SJCRH30 (cell line): ENCODE data around the gene CYFIP1. TPM values are rescaled to one million over a fixed set of nuclear protein-coding genes. Genes with fewer than 3 reads are reported as not detected.

ENCODE experiments used
- DNase-seq, 2 experiments: peaks; one replicate each; pipeline ENCODE4 v3.0.0-alpha.2; 2015 to 2020
- H3K27ac ChIP-seq: fragments of 250-450 bp; sonication (Bioruptor Pico); 2 replicates; pipeline ENCODE4 v1.5.1; 2020; ENCODE audit warnings: mild to moderate bottlenecking, moderate library complexity
- H3K27me3 ChIP-seq: fragments of 250-450 bp; sonication (Bioruptor Pico); 2 replicates; pipeline ENCODE4 v1.5.1; 2020; ENCODE audit warnings: mild to moderate bottlenecking, moderate library complexity
- H3K36me3 ChIP-seq: fragments of 250-450 bp; sonication (Bioruptor Pico); 2 replicates; pipeline ENCODE4 v1.5.1; 2020; ENCODE audit warnings: mild to moderate bottlenecking, moderate library complexity
- H3K4me1 ChIP-seq: fragments of 250-450 bp; sonication (Bioruptor Pico); 2 replicates; pipeline ENCODE4 v1.5.1; 2020; ENCODE audit warnings: mild to moderate bottlenecking, moderate library complexity
- H3K4me3 ChIP-seq: fragments of 250-450 bp; sonication (Bioruptor Pico); 2 replicates; pipeline ENCODE4 v1.5.1; 2020; ENCODE audit warnings: mild to moderate bottlenecking, moderate library complexity
- H3K9me3 ChIP-seq: fragments of 250-450 bp; sonication (Bioruptor Pico); replicated peaks from 2 replicates; pipeline ENCODE4 v1.5.1; 2020; ENCODE audit warnings: mild to moderate bottlenecking, moderate library complexity
- total RNA-seq: library from RNA; depleted of rRNA; stranded (reverse); fragments of >200 nt; shearing (Covaris generic); gene quantifications from 2 replicates; pipeline ENCODE4 v1.2.3, GENCODE V29; 2014

The CYFIP1 gene
- total RNA-seq, 1 experiment from 2014 or later = 58.7 TPM

DNA sequence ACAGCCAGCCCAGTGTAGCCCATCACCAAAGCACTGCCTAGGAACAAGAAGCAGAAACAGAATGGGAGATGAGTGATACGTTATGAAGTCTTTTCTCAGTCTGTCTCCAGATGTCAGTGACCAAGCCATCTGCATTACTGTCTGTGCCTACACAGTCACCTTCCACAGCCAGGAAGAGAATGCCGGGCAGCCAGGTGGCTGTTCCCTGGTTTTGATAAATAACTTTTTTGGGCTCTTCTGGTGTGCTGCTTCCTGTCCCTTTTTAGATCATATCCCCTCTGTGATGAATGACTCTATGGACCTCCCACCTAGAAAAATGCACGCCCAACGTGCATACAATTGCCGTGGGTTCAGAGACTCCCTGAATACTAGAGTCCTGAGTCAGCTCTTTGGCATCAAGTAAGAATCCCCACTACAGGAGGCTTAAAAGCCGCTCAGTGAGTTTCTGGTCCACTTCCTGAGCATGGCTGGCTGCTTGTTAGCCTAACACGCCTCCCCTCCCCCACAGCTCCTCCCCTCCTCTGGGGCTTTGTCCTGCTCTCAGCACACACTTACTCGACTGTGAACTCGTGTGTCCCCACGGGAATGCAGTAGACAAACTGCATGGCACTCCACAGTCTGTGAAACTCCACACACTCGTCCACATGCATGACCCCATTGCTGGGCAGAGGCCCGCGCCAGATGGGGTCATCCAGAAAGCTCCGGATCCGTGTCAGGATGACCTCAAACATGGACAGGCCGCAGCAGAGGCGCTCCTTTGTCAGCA, 107.0 kb downstream of the CYFIP1 start:
- Histone ChIP-seq H3K27ac (peak overlapping the region; percentile 60), H3K36me3 (peaks cover 34% of the 10 kb centered on the region), H3K27me3 (no peaks in the 10 kb centered on the region), H3K9me3 (no peaks in the 10 kb centered on the region), H3K4me1 (peaks cover 25% of the 10 kb centered on the region), H3K4me3 (no peak overlapping the region)
- peak; percentile 67 to 77 for DNase-seq

DNA sequence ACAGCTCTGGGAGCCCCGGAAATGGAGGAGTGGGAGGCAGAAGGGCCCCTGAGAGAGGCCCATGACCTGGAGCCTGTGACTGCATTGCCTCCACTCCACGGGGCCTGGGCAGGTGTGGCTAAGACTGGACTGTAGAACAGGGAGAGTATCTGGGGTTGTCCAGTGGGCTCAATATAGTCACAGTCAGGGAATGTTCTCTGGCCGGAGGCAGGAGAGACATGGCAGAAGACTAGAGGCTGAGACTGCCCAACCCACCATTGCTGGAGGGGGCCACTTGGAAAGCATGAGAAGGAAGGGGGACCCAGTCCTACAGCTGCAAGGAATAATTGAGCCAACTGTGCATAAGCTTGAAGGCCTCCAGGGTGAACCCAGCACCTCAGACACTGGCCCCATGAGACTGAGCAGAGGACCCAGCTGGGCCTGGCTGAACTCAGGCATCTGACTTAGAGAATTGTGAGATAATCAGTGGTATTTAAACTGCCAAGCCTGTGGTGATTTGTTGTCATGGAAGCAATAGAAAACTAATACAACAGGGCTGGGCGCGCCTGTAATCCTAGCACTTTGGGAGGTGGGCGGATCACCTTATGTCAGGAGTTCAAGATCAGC, 108.6 kb downstream of the CYFIP1 start:
- no peak for DNase-seq
- Histone ChIP-seq H3K36me3 (peaks cover 49% of the 10 kb centered on the region), H3K4me1 (peaks cover 25% of the 10 kb centered on the region), H3K9me3 (no peaks in the 10 kb centered on the region), H3K4me3 (no peak overlapping the region), H3K27ac (no peak overlapping the region), H3K27me3 (no peaks in the 10 kb centered on the region)

DNA sequence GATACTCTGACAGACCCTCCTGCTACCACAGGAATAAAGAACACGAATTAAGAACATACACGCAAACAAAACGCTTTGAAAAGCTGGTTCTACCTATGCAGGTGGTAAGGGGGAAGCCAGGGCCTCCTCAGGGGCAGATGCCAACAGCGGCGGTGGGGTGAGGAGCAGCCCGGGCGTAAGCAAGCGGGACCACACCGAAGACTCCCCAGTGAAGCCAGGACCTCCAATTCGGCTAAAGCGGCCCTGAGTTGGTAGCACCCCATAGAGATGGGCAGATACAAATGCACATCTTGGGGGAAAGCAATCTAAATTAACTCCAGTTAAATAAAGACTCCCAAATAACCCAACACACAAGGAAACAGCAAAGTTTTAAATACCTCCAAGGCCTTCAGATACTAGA, 109.3 kb downstream of the CYFIP1 start:
- Histone ChIP-seq H3K27ac (no peak overlapping the region), H3K36me3 (peaks cover 57% of the 10 kb centered on the region), H3K9me3 (no peaks in the 10 kb centered on the region), H3K4me3 (no peak overlapping the region), H3K4me1 (peaks cover 22% of the 10 kb centered on the region), H3K27me3 (no peaks in the 10 kb centered on the region)
- DNase-seq = no peak

DNA sequence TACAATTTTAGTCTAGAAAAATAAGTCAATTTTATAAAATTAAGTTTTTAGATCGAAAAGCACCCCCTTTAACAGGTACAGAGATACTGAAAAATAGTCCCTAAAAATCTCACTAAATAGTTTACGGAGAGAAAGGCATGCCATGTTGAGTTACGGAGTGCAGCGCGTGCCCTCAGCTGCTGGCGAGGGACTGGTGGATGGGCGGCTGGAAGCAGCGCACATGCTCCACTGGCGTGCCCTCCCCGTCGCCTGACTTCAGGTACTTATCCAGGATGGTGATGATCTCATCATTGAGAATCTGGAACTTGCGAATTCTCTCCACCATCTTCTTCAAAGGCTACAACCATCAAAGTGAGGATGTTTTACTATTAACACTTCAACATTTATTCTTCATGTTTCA, 110.3 kb downstream of the CYFIP1 start:
- Histone ChIP-seq H3K4me1 (peaks cover 16% of the 10 kb centered on the region), H3K4me3 (no peak overlapping the region), H3K27ac (no peak overlapping the region), H3K36me3 (peaks cover 65% of the 10 kb centered on the region), H3K27me3 (no peaks in the 10 kb centered on the region), H3K9me3 (no peaks in the 10 kb centered on the region)
- no peak for DNase-seq

DNA sequence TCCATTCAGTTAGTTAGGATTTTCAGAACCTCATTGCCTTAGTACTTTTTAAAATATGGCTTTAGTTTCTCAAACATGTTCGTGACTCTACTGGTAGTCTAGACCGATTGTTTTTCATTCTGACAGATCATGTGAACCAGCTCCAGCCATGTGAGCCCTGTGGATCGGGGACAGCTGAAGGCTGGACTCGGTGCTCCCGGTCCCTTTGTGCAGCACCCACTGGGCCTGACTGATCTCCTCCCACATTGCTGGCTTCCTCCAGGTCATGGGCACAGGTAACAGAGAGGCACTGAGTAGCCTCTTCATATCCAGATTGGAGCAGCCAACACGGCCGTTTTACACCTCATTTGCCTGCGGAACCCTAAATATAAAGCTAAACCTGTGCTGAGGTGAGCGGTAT, 111.2 kb downstream of the CYFIP1 start:
- no peak for DNase-seq
- Histone ChIP-seq H3K4me1 (peaks cover 16% of the 10 kb centered on the region), H3K27ac (no peak overlapping the region), H3K36me3 (peaks cover 74% of the 10 kb centered on the region), H3K27me3 (no peaks in the 10 kb centered on the region), H3K4me3 (no peak overlapping the region), H3K9me3 (no peaks in the 10 kb centered on the region)

DNA sequence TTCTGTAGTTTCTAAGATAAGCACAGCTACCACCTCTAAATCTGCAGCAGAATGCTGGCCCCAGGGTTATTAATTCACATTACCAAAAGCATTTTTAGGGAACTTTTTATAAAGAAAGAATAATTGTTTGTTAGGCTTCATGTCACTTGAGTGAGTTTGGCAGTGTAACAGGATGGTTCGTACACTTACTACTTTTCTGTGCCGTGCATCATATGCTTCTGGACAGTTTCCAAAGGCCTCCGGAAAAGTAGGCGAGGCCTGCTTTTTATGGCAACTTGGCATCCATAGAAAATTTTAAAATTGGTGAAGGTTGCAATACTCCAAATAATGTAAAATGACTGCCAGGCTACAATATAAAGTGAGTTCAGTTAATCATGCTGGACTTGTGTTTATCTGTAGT, 111.7 kb downstream of the CYFIP1 start:
- Histone ChIP-seq H3K9me3 (no peaks in the 10 kb centered on the region), H3K36me3 (peaks cover 77% of the 10 kb centered on the region), H3K27me3 (no peaks in the 10 kb centered on the region), H3K4me3 (no peak overlapping the region), H3K27ac (no peak overlapping the region), H3K4me1 (peaks cover 12% of the 10 kb centered on the region)
- DNase-seq = no peak

DNA sequence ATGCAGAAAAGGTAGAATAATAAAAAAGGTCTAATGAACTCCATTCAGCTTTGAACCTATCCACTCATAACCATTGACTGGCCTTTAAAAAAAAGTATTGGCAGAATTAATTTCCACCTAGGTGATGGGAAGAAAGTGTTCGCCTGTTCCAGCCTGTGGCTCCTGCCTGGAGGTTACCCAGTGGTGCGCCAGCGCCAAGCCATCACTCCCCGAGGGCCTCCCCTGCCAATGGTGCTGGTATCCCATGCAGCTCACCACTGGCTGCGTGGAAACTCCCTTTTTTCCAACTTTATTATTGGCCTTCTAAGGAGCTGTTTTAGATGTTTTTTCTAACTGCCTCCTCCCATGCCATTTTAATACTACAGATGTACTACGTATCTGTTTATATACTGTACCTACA, 112.3 kb downstream of the CYFIP1 start:
- Histone ChIP-seq H3K4me1 (peaks cover 6% of the 10 kb centered on the region), H3K27ac (no peak overlapping the region), H3K27me3 (no peaks in the 10 kb centered on the region), H3K36me3 (peaks cover 81% of the 10 kb centered on the region), H3K4me3 (no peak overlapping the region), H3K9me3 (no peaks in the 10 kb centered on the region)
- DNase-seq = no peak

DNA sequence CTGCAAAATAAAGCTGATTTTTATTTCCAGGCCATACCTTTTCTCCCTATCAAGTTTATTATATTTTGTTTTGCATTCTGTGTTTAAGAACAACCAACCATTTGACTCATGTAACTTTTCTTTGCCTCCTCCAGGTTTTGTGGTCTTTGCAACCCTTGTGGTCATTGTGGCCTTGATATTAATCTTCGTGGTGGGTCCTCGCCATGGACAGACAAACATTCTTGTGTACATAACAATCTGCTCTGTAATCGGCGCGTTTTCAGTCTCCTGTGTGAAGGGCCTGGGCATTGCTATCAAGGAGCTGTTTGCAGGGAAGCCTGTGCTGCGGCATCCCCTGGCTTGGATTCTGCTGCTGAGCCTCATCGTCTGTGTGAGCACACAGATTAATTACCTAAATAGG, 114.1 kb downstream of the CYFIP1 start:
- Histone ChIP-seq H3K27ac (no peak overlapping the region), H3K4me3 (no peak overlapping the region), H3K27me3 (no peaks in the 10 kb centered on the region), H3K9me3 (no peaks in the 10 kb centered on the region), H3K36me3 (peaks cover 90% of the 10 kb centered on the region), H3K4me1 (peaks cover 3% of the 10 kb centered on the region; the same call in 1 of the 2 replicates)
- peak; percentile 29 to 31 for DNase-seq

DNA sequence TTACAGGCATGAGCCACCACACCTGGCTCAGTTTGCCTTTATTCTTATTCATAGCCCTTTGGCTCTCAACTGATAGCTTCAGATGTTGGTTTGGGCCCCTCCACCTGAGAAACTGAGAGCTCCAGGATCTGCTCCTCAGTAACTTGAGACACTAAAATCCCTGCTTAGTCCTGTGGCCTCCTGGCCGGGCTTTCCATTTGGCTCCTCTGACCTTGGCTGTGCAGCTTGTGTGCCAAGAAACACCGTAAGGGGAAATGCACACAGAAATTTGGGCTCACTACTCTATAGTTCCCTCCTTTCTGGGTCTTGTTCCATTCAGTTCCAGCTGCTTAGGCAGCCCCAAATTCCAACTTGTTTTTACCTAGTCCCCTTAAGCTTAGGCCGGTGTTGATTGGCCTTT, 116.8 kb downstream of the CYFIP1 start:
- H3K4me1 ChIP-seq = peaks cover 11% of the 10 kb centered on the region; the same call in 1 of the 2 replicates

DNA sequence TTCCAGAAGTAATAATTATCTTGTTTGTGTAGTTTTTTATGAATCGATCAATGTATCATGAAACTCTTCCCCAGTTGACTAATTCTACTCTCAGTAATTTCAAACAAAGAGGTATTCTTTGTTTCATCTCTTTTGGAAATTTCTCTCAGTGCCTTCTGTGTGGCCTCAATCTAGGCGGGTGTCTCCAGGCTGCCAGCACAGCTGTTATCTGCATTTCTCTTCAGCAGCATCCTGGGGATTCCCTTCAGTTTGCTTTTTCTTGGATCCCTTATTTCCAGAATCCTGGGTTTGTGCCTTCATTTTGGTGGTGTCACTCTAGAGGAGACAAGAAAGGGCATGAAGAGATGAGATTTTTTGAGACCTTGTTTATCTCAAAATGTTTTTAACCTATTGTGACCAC, 119.0 kb downstream of the CYFIP1 start:
- peaks cover 11% of the 10 kb centered on the region; the same call in 1 of the 2 replicates for H3K4me1 ChIP-seq
- no peaks in the 10 kb centered on the region for H3K9me3 ChIP-seq
- H3K36me3 ChIP-seq = peaks cover 82% of the 10 kb centered on the region
- DNase-seq = peak; percentile 35 to 56
- no peaks in the 10 kb centered on the region for H3K27me3 ChIP-seq
- H3K4me3 ChIP-seq = no peak overlapping the region
- H3K27ac ChIP-seq = peak overlapping the region; percentile 11; the same call in 1 of the 2 replicates

More for the DNA sequence above, 116.8 kb downstream of the CYFIP1 start:
- Histone ChIP-seq H3K4me3 (no peak overlapping the region), H3K27me3 (no peaks in the 10 kb centered on the region), H3K36me3 (peaks cover 86% of the 10 kb centered on the region), H3K27ac (no peak overlapping the region), H3K9me3 (no peaks in the 10 kb centered on the region)
- no peak for DNase-seq

DNA sequence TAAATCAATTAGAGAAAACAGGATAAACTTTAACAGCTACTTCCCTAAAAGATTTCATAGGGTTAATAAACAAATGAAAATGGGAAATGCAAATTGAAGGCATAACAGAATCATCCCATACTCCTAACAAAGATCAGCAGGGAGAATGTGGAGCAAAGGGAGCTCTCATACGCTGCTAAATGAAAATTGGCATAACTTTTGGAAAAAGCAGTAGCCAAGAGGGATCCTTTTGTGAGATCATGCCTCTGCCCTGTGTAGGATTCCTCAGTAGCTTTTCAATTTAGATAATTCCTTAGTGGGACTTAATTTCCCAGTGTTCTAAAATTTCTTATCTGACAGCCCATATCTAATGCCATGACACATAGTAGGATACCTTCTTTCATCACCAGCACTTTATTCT, 123.5 kb downstream of the CYFIP1 start:
- Histone ChIP-seq H3K27me3 (no peaks in the 10 kb centered on the region), H3K4me3 (no peak overlapping the region), H3K27ac (no peak overlapping the region), H3K4me1 (peaks cover 11% of the 10 kb centered on the region; the same call in 1 of the 2 replicates), H3K36me3 (peaks cover 83% of the 10 kb centered on the region), H3K9me3 (no peaks in the 10 kb centered on the region)
- no peak for DNase-seq

DNA sequence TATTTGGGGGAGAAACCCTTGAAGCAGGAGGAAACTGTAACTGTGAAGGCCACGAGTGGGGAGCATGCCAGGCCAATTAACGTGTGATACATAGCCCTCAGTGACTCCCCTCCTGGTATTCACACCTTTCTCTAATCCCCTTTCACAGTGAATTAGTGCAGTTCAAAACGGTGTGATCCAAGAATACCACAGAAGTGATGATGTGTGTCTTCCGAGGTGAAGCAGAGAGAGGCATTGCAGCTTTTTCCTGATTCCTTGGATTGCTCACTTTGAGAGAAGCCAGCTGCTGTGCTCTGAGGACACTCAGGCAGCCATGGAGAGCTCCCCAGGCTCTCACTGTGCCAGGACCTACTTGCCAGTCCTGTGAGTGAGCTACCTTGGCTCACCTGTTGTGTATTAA, 124.4 kb downstream of the CYFIP1 start:
- DNase-seq = no peak
- Histone ChIP-seq H3K27ac (no peak overlapping the region), H3K27me3 (no peaks in the 10 kb centered on the region), H3K36me3 (peaks cover 84% of the 10 kb centered on the region), H3K4me1 (peaks cover 6% of the 10 kb centered on the region; the same call in 1 of the 2 replicates), H3K9me3 (no peaks in the 10 kb centered on the region), H3K4me3 (no peak overlapping the region)

DNA sequence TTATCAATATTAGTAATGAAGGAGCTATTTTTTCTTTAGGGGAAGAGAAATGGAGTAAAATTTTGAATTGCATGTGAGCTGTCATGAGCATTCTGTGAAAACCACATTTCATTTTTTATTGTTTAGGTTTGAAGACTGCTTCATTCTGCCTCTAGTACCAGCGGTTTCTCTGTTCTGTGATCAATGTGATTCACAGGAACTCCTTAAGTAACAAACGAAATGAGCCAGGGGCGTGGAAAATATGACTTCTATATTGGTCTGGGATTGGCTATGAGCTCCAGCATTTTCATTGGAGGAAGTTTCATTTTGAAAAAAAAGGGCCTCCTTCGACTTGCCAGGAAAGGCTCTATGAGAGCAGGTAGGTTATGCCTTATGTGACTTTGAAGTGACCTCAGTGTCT, 128.7 kb downstream of the CYFIP1 start:
- H3K36me3 ChIP-seq = peaks cover 81% of the 10 kb centered on the region

DNA sequence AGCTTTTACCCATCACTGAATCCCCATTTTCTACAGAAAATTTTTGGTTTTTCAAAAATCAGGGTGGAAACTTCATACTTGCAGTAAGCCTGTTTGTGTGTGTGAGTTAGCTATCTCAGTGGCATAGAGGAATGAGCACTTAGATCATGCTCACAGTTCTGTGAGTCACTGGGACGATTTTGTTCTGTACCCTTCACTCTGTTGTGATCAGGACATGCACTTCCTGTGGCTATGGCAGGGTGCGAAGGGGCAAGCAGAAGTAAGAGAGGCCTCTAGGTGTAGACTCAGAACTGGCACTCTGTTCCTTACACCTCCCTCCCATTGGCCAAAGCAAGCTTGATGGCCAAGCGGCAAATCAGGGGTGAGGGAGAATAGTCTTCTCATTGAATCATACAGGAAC, 130.1 kb downstream of the CYFIP1 start:
- H3K4me1 ChIP-seq = no peaks in the 10 kb centered on the region
- H3K4me3 ChIP-seq = no peak overlapping the region
- no peaks in the 10 kb centered on the region for H3K27me3 ChIP-seq
- no peaks in the 10 kb centered on the region for H3K9me3 ChIP-seq
- peaks cover 76% of the 10 kb centered on the region for H3K36me3 ChIP-seq
- DNase-seq = no peak
- no peak overlapping the region for H3K27ac ChIP-seq

More for the DNA sequence above, 128.7 kb downstream of the CYFIP1 start:
- H3K27me3 ChIP-seq = no peaks in the 10 kb centered on the region
- no peak overlapping the region for H3K4me3 ChIP-seq
- no peak overlapping the region for H3K27ac ChIP-seq
- H3K9me3 ChIP-seq = no peaks in the 10 kb centered on the region
- DNase-seq = no peak
- no peaks in the 10 kb centered on the region for H3K4me1 ChIP-seq

DNA sequence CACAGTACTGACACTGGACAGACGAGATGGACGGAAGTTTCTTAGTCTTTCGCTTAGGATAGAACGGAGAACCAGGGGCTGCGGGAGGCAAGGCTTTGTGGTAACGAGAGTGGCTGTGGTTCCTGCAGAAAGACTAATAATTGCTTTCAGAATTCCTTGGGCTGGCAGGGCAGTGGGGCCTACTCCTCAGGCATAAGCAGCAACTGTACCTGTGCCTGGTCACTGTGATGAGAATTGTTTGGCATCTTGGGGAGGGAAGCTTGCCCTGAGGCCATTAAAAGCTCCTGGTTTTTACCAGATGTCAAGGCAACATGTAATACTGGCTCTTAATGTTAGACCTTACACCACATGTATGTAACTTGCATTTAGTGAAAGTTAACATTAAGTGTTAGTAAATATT, 134.1 kb downstream of the CYFIP1 start:
- Histone ChIP-seq H3K9me3 (no peaks in the 10 kb centered on the region), H3K36me3 (peaks cover 47% of the 10 kb centered on the region), H3K27me3 (no peaks in the 10 kb centered on the region), H3K4me3 (no peak overlapping the region), H3K4me1 (no peaks in the 10 kb centered on the region; the same call in 1 of the 2 replicates), H3K27ac (no peak overlapping the region)
- no peak for DNase-seq
